GM19455 (cell line): ENCODE data around the gene MED16.
A peak's percentile ranks its signal among the peaks of the same experiment; 100 is the strongest.

Source experiments
- ATAC-seq: cut with Tn5 transposase; IDR thresholded peaks from one replicate; pipeline ENCODE4 v1.9.1; 2021; ENCODE audit not compliant: unreplicated experiment

MED16 gene

DNA sequence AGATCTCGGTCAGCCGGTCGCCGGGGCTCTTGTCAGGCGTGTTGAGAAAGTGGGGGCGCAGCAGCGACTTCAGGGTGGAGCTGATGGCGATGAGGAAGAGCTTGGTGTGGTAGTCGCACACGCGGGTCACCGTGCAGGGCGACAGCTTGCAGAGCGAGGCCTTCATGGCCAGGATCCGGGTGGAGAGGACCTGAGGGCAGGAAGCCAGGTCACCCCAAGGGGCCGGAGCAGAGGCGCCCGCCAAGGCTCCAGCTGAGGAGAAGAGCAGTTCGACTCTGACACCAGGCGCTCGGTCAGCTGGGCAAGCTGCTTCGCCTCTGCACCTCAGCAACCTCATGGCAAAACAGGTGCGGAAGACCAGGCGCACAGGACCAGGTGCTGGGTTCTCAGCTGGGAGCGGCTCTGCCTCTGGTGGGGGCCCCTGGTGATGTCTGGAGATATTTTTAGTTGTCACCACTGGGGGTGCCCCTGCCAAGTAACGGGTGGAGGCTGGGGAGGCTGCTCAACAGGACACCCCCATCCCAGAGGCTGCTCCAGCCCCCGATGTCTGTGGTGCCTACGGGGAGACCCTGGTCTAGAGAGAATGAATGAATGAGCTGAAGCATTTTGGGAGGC is 17.6 kb downstream of the MED16 start:
- ATAC-seq = no peak

GRCh38 chr19:873561-874041 is 19.4 kb downstream of the MED16 start:
- ATAC-seq = no peak

DNA sequence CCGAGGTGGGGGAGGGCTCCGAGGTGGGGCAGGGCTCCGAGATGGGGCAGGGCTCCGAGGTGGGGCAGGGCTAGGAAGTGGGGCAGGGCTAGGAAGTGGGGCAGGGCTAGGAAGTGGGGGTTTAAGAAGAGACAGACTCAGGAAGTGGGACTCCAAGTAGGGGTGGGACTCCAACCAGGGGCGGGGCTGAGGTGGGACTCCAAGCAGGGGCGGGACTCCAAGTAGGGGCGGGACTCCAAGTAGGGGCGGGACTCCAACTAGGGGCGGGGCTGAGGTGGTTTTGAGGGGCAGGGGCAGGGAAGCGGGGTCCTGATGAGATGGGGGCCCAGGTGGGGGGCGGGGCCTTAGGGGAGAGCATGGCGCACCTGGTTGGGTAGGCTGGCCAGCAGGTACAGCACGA is 19.9 kb downstream of the MED16 start:
- ATAC-seq = no peak

DNA sequence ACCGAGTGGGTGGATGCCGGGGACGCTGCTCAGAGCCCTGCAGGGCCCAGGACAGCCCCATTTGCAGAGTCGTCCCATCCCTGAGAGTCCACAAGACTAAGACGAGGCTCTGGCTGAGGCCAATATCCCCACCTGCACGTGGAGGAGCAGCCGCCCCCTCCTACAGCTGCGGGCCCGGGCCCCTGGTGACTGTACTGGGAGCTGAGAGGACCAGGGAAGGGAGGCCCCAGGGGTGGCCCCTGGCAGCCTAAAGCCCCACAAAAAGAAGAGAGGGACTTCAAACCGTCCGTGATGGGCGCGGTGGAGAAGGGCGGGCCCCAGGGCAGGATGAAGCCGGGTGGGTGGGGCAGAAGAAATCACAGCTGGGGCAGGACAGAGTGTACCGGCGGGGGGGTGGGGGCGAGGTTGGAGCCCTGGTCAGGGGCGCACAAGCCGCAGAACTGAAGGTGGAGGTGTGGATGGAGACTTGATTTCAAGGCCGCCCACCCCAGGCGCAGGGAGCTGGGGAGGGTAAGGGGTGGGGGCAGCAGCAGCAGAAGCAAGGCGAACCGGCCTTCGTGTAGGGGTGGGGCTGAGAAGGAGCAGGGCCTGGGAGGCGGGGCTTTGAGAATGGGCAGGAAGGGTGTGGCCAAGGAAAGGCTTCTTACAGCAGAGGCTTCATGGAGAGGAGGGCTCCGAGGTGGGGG is 20.6 kb downstream of the MED16 start:
- ATAC-seq = peak; percentile 41

- ATAC-seq = no peak
Observed at GRCh38 chr19:871446-872265, 21.3 kb downstream of the MED16 start.

GRCh38 chr19:870963-871401 is 22.0 kb downstream of the MED16 start:
- ATAC-seq = no peak

GRCh38 chr19:870314-870713 is 22.7 kb downstream of the MED16 start:
- ATAC-seq = no peak

DNA sequence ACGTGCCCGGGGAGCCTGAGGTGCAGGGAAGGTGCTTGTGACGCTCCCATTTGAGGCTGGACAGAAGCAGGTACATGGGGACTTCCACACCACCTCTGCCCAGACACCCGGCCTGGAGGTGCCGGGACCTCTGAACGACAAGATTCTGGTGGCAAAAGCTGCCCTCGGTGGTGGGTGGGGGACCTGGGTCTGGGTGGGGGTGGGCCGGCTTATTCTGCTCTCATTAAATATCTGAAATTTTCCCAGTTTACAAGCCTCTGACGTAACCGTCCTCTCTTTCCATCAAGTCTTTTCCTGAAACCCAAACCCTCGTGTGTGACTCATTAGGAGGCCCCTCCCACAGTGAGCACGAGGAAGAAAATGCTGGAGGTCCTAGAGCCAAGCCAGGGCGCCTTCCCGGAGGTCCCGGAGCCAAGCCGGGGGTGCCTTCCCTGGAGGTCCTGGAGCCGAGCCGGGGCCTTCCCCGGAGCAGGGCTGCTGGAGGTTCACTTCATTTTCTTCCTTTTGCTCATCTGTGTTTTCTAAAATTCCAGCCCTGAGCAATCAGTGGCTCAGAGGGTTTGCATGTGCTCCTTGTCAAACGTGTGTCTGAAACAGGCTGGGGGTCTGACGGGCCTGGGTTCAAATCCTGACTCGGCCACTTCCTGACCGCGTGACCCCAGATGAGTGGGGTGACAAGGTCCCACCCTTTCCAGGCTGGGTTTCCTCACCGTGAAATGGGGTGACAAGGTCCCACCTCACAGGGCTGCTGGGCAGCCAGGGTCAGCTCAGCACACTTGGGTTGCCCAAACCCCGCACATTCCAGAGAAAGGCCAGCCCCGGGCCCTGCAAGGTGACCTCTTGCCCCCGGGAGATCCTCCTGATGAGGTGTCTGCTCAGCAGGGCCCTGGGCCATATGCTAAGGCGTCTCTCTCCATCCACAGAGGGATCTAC is 23.5 kb downstream of the MED16 start:
- no peak for ATAC-seq

GRCh38 chr19:868458-869244 is 24.3 kb downstream of the MED16 start:
- ATAC-seq = no peak

DNA sequence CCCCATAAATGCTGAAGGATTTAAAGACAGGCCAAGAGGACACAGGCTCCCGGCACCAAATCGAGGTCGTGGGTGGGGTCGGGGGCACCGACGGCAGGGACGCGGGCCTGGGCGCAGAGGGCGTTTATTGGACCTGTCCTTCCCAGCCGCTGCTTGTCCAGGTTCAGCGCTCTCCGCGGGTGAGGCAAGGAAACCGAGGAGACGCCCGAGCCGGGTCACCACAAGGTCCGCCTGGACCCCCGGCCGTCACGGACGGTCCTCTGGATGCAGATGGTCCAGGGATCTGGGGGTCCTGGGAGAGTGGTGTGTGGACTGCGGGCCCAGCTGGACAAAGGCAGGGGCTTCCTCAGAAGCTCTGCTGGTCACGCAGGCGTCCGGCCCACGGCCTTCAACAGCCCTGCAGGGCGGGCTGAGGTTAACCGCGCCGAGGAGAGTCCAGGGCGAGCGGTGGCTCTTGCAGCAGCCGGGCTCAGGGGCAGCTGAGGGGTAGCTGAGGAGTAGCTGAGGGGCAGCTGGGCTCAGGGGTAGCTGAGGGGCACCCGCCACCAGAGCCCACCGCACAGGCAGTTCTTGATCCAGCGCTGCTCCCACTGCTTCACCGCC is 25.0 kb downstream of the MED16 start:
- ATAC-seq = no peak

- no peak for ATAC-seq
Observed at GRCh38 chr19:867301-867793, 25.6 kb downstream of the MED16 start.

DNA sequence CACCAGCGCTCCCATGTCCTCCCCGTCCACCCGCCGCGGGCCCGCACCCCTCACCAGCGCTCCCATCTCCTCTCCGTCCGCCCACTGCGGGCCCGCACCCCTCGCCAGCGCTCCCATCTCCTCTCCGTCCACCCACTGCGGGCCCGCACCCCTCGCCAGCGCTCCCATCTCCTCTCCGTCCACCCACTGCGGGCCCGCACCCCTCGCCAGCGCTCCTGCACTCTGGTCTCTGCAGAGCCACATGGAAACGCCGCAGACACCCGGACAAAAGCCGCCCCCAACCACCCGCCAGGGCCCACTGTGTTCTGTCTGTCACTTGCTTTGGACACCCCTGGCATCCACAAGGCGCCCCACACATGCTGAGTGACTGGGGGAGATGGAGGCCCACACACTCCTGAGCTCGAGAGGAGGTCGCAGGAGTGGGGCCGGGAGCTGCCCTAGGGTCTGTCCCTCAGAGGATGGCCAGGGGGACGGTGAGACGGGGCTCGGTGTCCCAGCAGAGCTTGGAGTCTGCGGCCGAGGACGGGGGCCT is 26.2 kb downstream of the MED16 start:
- no peak for ATAC-seq

- ATAC-seq = no peak
Observed at GRCh38 chr19:863315-863620, 29.7 kb downstream of the MED16 start.

- no peak for ATAC-seq
Observed at GRCh38 chr19:862581-863314, 30.2 kb downstream of the MED16 start.

- no peak for ATAC-seq
Observed at GRCh38 chr19:861756-862580, 31.0 kb downstream of the MED16 start.

- ATAC-seq = no peak
Observed at GRCh38 chr19:861141-861755, 31.7 kb downstream of the MED16 start.
